GM21619 (cell line): ENCODE measurements around the gene PLCG2.
"Not testable (repeated sequence)": the region's sequence is repeated elsewhere in the genome, so short reads cannot be mapped to it uniquely, and the experiment has no call there.

Experiments used
- ATAC-seq: cut with Tn5 transposase; IDR thresholded peaks from one replicate; pipeline ENCODE4 v1.9.1; 2021; ENCODE audit not compliant: unreplicated experiment

Gene PLCG2

DNA sequence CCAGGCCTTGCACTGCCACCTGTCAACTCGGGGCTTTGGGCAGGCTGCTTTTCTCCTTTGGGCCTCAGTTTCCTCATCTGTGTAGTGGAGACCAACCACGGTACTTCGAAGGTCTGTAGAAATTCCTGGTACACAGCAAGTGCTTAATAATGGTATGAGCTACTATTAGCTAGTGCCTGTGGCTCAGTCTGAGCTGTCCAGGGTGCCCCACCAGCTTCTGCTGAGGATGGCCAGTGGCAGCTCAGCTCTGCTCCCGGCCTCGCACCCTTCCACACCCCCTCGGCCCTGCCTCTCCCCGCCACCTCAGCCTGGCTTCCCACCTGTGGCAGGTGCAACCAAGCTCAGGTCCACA is 26.2 kb upstream of the PLCG2 start:
- no peak for ATAC-seq

DNA sequence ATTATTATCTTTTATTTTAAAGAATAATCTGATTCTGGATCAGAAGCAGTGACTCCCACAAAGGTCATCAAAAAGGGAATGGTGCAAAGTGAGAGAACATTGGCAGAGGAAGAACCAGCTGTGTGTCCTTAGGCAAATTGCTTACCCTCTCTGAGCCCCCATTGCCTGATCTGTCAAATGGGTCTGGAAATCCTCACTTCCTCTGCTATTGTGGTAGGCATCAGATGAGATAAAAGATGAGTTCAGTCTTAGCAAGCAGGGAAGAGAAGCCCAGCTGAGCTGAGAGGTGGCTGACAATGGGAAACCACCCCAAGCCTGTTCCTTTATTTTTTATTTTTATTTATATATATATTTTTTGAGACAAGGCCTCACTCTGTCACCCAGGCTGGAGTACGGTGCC is 24.2 kb upstream of the PLCG2 start:
- ATAC-seq: no peak

DNA sequence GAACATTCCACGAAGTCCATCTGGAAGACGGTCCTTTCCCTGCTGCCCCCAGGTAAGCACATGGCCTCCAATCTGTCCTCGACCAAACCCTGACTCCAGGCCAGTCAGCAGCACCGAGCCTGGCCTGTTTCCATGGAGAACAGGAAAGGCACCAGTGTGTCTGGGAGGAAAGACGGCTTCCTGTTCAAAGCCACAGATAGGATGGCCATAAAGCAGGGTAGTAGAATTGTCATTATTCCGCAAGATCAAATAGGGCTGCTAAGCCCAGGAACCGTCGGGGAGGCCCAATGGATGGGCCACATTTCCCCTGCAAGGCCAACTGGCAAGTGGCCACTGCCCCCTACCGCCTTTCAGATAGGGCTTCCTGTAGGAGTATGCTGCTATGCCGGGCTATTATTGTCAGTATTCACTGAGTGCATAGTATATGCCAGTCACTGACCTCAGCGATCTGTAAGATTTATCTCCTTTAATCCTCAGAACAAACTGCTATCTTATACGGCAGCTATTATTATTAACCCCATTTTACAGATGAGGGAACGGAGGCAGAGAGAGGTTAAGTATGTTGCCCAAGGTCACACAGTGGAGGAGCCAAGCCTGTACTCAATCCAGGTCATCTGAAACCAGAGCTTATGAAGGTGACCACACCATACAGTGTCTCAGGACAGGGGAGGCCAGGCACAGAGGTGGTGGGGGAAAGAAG is 23.0 kb upstream of the PLCG2 start:
- no peak for ATAC-seq

DNA sequence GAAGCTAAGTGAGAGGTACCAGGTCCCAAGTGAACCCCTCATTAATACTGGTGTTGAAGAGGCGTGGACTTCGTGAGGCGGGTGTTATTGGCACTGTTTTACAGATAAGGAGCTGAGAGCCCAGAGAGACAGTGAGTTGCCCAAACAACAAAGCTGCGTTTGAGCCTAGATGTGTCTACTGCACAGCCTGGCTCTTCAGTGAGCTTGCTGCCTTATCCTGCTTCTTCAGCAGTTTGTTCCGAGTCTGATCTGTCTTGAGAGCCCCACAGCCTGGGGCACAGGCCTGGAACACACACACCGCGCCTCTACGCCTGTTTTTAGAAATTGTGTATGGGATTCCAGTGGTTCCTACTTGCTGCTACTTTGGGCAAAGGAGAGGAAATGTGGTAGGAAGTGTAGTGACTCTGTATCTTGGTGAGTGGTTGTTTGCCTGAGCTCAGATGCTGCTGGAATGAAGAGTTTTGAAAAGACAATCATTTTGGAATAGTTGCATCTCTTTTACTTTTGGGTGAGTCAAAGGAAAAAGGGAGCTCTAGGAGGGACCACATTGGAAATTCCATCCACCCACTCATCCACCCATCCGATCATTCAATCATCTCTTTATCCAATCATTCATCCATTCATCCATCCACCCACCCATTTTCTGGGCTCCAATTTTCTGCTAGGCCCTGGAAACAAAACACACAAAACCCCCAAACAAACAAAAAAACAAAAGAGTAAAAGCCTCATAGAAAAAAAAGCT is 22.3 kb upstream of the PLCG2 start:
- no peak for ATAC-seq

DNA sequence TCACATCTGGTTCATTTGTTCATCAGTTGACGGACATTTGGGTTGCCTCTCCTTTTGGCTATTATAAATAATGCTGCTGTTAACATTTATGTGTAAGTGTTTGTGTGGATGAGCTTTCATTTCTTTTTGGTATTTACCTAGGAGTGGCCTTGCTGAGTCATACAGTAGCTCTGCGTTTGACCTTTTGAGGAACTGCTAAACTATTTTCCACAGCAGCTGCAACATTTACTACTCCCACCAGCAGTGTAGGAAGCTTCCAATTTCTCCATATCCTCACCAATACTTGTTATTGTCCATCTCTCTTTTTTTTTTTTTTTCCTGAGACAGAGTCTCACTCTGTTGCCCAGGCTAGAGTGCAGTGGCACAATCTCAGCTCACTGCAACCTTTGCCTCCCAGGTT is 20.7 kb upstream of the PLCG2 start:
- ATAC-seq: no peak

DNA sequence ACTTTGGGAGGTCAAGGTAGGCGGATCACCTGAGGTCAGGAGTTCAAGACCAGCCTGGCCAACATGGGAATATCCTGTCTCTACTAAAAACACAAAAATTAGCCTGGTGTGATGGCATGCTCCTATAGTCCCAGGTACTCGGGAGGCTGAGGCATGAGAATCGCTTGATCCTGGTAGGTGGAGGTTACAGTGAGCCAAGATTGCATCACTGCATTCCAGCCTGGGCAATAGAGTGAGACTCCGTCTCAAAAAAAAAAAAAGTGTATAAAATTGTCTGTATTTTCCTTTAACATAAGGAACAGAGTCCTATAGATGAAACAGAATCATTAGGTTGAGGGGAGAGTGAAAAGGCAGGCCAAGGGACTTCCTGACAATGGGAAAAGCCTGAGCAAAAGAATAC is 16.8 kb upstream of the PLCG2 start:
- ATAC-seq: not testable (repeated sequence)

DNA sequence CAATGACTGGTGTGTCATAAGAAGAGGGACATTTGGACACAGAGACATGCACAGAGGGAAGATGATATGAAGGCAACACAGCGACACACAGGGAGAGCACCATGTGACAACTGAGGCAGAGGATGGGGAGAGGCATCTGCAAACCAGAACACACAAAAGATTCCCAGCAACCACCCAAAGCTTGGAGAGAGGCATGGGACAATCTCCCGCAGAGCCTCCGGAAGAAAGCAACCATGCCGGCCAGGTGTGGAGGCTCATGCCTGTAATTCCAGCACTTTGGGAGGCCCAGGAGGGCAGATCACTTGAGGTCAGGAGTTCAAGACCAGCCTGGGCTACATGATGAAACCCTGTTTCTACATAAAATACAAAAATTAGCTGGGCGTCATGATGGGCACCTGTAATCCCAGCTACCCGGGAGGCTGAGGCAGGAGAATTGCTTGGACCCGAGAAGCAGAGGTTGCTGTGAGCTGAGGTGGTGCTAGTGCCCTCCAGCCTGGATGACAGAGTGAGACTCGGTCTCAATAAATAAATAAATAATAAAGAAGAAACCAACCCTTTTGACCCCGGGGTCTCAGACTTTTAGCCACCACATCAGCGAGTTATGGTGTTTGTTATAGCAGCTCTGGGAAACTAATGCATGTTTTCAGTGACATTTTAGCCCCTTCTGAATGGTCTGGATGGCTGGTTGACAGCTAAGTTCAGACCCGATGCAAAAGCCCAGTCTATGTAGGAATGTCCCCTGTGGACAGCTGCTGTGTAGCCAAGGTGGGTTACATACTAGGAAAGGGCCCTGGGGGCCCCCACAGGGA is 13.8 kb upstream of the PLCG2 start:
- no peak for ATAC-seq

DNA sequence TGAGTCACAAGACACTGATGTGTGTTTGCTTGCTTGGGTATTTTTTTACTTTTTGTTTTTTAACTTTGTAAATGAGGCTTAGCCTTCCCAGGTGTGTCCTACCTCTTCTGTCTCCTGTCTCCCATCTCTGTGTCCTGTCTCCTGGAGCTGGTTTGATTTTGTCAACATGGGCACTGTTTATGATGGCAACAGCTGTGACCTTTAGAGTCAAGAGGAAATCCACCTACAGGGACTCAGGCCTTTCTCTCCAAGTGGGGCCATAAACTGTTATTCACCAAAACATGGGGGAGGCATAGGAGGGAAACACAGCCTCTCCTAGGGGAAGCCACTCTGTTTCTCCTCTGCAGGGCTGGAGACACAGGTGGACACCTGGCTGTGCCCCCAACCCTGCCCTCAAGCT is 13.1 kb upstream of the PLCG2 start:
- ATAC-seq: no peak

DNA sequence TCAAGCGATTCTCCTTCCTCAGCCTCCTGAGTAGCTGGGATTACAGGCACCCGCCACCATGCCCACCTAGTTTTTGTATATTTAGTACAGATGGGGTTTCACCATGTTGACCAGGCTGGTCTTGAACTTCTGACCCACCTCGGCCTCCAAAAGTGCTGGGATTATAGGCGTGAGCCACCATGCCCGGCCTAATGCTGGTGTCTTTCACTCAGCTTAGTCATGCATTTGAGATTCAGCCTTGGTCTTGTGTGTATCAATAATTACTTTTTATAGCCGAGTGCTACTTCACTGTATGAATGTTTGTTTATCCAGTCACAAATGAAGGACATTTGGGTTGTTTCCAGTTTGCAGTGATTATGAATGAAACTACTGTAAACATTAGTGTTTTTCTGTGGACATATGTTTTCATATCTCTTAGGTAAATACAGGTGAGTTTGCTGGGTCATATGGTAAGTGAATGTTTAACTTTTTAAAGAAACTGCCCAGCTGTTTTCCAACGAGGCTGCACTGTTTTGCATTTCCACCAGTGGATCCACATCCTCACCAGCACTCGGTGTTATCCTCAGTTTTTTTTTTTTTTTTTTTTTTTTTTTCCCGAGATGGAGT is 11.0 kb upstream of the PLCG2 start:
- ATAC-seq: no peak

DNA sequence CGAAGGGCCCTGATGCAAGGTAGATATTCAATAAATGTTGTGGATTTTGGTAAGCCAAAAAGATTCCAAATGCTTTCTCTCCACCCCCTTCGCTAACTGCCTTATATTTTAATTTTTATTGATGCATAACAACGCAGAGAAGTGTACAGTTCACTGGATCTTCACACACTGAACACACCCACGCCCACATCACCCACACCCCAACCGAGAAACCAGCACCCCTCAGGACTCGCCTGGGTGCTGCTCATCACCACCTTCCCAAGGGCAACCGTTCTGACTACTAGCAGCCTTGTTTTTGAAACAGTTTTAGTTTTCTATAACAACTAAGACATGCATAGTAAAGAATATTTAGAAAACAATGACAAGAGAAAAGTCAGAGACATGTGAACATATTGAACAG is 9.1 kb upstream of the PLCG2 start:
- no peak for ATAC-seq

DNA sequence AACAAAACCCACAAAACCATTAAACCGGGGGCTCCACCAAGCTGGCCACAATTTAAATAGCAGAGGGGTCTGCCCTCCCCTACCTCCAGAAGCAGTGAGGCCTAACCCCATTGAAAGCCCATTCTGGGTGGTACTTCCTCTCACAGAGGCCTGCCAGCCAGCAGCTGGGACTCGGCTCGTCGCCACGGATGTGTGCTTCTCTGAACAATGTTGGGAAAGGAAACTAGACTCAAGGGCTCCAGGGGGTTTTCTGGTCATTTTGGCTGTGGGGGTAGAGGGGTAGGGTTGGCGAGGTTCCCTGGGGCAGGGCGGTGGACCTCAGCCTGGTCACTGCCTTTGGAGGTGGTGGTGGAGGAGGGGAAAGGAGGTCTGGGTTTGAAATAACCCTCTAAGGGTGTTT is 4.7 kb upstream of the PLCG2 start:
- no peak for ATAC-seq

DNA sequence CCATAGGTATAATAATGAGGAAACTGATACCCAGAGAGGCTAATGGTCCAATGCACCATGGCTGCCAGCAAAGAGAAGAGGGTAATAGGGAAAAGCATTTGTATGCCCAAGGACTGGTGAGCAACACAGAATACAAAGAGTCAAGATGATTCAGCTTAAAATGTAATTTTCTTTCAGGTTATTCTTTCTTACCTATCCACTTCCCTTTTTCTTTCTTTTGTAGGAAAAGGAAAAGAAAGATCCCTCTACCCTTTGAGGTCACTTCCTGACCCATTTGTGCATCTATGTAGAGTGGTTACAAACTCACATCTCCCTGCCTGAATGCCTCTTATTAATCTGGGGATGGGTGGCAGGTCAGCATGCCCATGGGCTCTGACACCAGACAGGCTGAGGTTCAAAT is 3.5 kb upstream of the PLCG2 start:
- no peak for ATAC-seq

DNA sequence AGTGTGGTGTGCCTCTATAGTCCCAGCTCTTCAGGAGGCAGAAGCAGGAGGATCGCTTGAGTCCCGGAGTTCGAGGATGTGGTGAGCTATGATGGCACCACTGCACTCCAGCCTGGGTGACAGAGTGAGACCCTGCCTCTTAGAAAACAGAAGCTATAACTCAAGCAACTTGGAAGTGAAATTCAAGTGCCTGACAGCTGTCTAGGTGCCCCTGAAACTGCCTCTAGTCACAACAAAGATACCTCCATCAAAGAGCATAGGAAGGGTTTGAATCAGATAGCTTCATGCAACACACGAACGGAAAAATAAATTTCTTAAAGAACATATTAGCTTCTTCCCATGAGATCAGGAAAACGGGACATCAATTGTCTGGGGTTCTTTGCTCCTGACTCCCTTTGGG is 860 bp upstream of the PLCG2 start:
- ATAC-seq: no peak

DNA sequence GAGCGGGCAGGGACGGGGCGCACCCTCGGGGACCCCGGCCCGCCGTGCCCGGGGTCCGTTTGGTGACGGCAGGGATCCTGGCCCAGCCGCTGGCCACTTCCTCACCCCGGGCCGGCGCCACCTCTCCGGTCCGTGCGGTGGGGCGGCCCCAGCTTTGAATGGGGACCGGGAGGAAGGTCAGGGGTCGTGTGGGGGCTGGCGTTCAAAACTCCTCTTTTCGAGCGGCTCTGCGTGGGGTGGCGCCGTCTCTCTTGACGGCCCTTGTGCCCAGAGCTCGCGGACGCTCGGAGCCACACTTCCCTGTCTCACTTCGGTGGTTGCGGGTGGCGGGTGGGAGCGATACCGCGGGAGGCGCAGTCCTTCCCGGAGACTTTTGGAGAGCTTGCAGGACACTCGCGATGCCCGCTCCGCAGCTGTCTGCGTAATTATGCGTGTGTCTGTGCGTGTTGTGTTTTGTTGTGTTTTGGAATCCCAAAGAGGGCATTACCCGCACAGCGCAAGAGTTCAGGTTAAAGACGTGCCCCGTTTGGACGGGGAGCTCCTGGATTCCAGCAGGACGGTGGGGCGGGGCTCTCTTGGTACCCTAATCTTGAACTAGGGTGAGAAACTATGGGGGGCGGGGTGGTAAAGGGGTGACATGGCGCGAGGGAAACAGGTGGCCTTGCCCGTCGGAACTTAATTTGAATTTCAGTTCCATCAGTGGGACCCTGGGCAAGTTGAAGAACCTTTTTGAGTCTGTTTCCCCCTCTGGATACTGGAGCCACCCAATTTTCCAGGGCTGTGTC is 637 bp downstream of the PLCG2 start:
- peak; percentile 24 for ATAC-seq

DNA sequence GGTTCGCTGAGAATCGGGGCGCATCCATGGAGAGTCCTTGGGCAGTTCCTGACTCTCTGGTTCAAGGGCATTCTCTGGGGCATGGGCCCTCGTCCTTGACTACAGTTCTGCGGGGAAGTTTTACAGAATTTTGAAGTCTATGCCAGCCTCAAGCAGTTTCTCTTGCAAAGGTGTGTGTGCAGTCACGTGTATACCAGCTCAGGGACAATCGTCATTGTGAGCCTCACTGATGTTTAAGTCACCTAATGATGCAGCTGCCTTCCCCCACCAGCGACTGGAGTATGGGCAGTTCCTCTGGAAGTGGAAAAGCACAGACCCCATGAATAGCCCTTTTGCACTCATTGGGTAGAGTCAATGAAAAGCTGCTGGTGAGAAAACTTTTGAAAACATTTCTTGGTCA is 1.3 kb downstream of the PLCG2 start:
- ATAC-seq: no peak

DNA sequence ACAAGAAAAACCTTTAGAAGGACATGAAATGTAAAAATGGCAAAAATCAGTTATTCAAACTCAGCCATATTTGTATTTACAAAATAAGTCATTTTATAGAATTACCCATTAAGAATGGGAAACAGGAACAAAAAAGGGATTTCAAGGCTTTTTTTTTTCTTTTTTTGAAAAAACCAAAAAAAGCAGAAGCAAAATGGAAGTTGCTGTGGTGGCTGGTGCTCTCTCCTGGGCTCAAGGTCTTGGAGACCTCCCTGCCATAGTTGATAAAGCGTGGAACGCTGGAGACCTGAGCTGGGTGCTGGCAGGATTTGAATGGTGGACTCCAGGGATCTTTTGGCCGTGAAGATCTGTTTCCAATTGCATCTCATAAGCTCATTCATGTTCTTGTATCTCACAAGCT is 3.1 kb downstream of the PLCG2 start:
- no peak for ATAC-seq

DNA sequence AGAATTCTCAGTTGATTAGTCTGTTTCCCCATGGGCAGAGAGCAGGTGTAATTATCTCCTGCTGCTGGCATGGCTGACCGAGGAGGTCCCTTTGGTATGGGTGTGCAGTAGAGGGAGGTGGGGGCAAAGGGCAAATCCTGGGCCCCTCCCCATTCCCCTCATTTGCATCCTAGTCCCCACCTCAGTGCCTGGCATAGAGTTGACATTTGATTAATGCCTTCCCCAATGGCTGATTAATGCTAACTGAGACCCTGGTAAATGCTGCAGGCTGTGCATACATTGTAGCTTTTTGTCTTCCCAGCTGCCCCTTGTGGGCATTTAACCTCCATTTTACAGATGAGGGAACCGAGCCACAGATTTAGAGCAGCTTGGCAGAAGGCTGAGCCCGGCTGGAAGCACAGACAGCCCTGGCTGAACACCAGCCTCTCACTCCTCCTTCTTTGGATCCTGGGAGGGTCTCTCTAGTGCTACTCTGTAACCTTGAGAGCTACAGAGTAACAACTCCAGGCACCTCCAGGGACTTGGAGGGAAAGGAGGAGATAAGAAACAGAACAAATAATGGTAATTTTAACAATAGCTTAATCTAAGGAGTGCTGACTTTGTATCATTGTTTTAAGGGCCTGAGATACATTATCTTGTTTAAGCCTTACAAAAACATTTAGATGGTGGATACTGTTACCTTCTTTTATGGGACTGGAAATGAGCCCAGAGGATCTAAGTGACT is 5.1 kb downstream of the PLCG2 start:
- ATAC-seq: no peak

DNA sequence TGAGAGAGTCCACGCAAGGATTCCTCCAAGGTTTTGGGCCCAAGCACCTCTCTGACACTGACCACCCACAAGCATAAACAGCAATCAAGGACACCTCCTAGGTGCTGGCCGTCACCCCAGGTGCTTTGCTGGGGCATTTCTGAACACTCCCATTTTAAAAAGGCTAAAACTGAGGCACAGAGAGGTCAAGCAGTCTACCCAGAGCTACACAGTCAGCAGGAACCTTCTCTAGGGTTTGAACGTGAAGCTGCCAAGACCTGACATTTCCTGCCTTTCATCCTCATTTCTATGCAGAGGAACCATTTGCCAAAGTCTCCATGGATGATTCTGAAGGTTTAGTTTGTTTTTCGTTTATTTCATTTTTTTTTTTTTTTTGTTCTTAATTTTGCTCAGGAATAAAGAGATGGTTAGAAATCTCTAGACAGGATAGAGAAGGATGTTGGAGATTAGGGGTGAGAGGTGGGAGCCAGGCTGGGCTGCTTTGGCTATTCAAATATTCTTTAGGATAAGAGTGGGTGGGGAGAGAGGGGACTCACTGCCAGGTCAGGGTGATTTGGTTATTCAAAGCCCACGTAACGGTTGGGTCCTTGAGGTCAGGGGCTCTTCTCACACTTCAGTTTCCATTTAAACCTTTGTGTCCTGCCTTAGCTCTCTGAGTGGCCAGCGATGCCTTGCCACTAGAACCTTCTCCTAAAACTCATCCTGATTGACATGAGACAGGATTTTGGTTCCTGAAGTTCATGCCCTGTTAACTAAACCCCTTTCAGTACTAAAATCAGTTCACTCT is 6.2 kb downstream of the PLCG2 start:
- no peak for ATAC-seq

DNA sequence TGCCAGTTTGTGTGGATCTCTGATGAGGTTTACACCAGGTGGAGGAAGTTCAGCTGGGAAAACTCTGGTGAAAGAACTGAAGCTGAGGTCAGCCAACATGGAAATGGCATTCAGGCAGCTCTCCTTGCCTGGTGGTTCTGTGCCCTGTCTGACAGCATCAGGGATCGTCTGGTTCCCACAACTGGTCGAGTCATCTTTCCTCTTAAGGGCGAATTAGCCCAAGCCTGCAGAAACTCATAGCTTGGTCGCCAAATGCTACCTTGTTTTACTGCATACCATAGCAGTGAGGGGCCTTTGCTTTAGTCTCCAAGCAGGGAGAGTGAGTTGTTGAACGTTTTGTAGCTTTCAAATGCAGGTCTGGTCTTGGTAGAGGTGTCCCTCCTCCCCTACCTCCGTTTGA is 7.2 kb downstream of the PLCG2 start:
- no peak for ATAC-seq

DNA sequence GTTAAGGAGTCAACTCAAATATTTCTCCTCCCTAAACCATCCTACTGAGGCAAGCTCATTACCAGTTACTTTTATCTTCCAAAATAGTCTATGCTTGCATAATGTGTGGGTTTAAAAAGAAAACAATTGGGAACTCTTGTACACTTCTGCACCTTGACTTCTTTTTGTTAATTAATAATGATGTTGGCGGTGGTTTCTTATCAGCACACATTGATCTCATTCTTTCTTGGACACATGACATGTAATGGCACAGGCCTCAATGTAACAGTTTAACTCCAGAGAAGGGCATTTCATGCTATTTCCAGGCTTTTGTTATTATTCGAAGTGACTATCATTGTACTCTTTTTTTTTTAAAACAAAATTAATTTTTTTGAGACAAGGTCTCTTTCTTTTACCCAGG is 7.8 kb downstream of the PLCG2 start:
- no peak for ATAC-seq
